ENCODE measurements around the gene SIRT5.

- TF ChIP-seq SIN3A (IDR thresholded peaks at IDR 0.05; ENCODE audit: borderline replicate concordance, insufficient read depth, low read length) (no peak), REST (IDR thresholded peaks at IDR 0.05; ENCODE audit: insufficient read depth in 1 of 2, low read depth in 2 of 2, low read length in 2 of 2) (no peak), TAF1 (IDR thresholded peaks at IDR 0.05; ENCODE audit: borderline replicate concordance, insufficient read depth, low read length) (no peak), POLR2AphosphoS5 (IDR thresholded peaks at IDR 0.05; ENCODE audit: low read depth, low read length) (no peak)
Observed at GRCh38 chr6:13581700-13582229, 7.4 kb downstream of the SIRT5 start.
